WTC11 (cell line): ENCODE measurements around the gene IL34.

Source experiments
- ZBTB21 ChIP-seq: sonication (generic); formaldehyde crosslinking; IDR thresholded peaks from 2 replicates; pipeline ENCODE4 v1.8.1; 2023; ENCODE audit warnings: mild to moderate bottlenecking, missing genetic modification reagents, borderline replicate concordance
- ZNF232 ChIP-seq: sonication (generic); formaldehyde crosslinking; IDR thresholded peaks from 2 replicates; pipeline ENCODE4 v1.8.0; 2022; ENCODE audit warnings: mild to moderate bottlenecking, missing genetic modification reagents
- TF ChIP-seq, protein P1 (sequence below): fragments of 200-600 bp; IDR thresholded peaks from 2 replicates; pipeline ENCODE4 v1.8.0; 2022; ENCODE audit warnings: antibody characterized with exemption
- TF ChIP-seq, protein P2 (sequence below): sonication (generic); formaldehyde crosslinking; IDR thresholded peaks from 2 replicates; pipeline ENCODE4 v1.8.1; 2022; ENCODE audit warnings: missing genetic modification reagents, borderline replicate concordance

DNA sequence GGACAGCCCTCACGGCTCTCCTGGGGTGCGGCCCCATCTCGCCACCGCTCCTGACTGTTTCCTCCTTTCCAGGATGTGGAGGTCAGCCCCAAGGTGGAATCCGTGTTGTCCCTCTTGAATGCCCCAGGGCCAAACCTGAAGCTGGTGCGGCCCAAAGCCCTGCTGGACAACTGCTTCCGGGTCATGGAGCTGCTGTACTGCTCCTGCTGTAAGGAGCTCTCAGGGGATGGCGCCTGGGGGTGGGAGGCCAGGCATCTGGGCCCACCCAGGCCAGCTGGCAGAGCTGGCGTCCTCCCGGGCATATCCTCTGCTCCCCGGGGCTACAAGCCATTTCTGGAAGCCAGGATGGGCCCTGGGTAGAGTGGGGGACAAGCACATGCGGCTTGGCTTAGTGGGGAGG is 13.2 kb downstream of the IL34 start:
- TF ChIP-seq ZNF232 (CRISPR knock-in tag) = no peak
- TF ChIP-seq, protein P1, sequence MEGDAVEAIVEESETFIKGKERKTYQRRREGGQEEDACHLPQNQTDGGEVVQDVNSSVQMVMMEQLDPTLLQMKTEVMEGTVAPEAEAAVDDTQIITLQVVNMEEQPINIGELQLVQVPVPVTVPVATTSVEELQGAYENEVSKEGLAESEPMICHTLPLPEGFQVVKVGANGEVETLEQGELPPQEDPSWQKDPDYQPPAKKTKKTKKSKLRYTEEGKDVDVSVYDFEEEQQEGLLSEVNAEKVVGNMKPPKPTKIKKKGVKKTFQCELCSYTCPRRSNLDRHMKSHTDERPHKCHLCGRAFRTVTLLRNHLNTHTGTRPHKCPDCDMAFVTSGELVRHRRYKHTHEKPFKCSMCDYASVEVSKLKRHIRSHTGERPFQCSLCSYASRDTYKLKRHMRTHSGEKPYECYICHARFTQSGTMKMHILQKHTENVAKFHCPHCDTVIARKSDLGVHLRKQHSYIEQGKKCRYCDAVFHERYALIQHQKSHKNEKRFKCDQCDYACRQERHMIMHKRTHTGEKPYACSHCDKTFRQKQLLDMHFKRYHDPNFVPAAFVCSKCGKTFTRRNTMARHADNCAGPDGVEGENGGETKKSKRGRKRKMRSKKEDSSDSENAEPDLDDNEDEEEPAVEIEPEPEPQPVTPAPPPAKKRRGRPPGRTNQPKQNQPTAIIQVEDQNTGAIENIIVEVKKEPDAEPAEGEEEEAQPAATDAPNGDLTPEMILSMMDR = no peak
- no peak for TF ChIP-seq ZBTB21 (CRISPR knock-in tag)
- TF ChIP-seq, protein P2, sequence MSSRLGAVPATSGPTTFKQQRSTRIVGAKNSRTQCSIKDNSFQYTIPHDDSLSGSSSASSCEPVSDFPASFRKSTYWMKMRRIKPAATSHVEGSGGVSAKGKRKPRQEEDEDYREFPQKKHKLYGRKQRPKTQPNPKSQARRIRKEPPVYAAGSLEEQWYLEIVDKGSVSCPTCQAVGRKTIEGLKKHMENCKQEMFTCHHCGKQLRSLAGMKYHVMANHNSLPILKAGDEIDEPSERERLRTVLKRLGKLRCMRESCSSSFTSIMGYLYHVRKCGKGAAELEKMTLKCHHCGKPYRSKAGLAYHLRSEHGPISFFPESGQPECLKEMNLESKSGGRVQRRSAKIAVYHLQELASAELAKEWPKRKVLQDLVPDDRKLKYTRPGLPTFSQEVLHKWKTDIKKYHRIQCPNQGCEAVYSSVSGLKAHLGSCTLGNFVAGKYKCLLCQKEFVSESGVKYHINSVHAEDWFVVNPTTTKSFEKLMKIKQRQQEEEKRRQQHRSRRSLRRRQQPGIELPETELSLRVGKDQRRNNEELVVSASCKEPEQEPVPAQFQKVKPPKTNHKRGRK (CRISPR knock-in tag) = no peak
